H4 (cell line): ENCODE measurements around the gene DLGAP1. TPM values are rescaled to one million over a fixed set of nuclear protein-coding genes. Genes with fewer than 3 reads are reported as not detected.
"Not testable (repeated sequence)": the region's sequence is repeated elsewhere in the genome, so short reads cannot be mapped to it uniquely, and the experiment has no call there.

ENCODE experiments used
- DNase-seq: peaks from one replicate; pipeline ENCODE4 v3.0.0-alpha.2; 2015; ENCODE audit warnings: low spot score
- total RNA-seq: library from RNA; depleted of rRNA; stranded (reverse); fragments of >200 nt; shearing (Covaris generic); gene quantifications from 2 replicates; pipeline ENCODE4 v1.2.3, GENCODE V29; 2014

DLGAP1 gene
- total RNA-seq, 1 experiment from 2014 or later, result not detected

DNA sequence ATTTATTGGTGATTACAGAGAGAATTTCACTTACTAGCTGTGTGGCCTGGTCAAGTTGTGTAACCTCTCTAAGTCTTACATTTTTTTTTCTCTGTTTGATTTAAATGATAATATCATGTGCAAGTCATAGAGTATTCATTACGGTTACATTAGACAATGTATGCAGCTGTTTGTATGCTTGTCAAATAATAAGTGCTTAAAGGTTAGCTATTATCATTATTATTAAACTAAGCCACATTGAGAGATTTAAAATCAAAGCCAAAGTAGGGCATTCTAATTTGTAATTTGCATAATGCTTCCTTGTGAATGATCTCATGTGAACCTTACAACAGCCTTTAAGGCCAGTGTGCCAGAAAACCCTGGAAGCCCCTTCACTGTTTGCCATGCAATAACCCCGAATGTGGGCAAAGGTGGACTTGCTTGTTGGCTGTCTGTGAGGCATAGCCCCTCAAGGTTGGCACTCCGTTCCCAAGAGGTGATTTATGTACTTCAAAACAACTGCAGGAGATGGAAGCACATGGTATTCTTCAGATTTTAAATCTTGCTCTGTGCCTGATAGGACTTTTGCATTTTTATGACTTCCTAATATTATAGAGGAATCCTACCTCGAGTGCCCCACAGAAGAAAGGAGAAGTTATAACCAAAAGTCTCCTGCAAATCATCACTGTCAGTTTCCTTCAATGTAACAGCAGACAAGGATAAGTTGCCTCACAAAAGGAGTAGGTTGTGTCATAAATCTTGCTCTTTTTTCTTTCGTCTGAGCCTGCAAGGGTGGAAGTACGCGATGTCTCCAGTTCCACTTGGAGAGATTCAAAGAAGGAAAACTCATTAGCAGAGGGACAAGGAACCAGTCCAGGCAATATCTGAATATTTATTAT lies 733.1 kb downstream of the DLGAP1 start:
- DNase-seq, result no peak

DNA sequence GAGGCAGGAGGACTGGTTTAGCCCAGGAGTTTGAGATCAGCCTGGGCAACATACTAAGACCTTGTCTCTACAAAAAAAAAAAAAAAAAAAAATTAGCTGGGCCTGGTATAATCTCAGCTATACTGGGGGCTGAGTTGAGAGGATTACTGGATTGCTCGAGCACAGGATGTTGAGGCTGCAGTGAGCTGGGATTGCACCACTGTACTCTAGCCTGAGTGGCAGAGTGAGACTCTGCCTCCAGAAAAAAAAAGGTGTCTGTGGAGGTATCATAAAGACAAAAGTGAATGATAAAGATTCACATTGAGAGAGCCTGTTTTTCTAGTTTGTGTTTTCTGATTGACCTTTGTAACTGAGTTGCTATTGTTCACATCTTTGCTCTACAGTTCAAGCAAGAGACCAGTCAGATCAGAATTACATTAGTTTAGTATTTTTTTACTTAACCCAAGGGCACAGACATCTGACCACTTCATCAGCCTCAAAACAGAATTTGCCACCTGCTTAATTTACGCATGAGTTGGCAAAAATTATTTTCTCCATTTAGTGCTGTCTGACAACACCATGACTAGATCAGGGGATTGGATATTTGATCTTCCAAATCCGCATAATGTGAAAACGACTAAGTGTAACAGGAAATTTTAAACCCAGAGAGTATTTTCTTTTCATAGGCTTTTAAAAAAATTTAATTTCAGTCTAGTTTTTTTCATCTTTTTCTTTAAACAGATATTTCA lies 734.1 kb downstream of the DLGAP1 start:
- no peak for DNase-seq

DNA sequence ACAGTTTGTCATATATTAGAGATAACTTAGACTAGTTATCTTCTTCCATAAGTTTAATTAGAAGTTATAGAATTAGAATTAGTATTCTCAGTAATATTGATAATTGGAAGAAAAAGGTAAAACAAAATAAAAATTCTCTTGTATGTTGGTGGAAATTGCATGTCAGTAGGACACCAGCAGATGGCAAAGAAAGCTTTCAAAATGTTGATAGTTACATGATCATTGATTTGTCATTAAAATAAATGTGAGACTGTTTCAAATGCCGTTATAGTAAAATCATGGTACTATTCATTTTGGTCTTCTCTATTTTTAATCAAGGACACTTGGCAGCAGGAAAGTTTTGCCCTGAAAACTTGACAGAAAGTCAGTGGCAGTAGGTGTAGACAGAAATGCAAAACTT lies 734.9 kb downstream of the DLGAP1 start:
- no peak for DNase-seq

DNA sequence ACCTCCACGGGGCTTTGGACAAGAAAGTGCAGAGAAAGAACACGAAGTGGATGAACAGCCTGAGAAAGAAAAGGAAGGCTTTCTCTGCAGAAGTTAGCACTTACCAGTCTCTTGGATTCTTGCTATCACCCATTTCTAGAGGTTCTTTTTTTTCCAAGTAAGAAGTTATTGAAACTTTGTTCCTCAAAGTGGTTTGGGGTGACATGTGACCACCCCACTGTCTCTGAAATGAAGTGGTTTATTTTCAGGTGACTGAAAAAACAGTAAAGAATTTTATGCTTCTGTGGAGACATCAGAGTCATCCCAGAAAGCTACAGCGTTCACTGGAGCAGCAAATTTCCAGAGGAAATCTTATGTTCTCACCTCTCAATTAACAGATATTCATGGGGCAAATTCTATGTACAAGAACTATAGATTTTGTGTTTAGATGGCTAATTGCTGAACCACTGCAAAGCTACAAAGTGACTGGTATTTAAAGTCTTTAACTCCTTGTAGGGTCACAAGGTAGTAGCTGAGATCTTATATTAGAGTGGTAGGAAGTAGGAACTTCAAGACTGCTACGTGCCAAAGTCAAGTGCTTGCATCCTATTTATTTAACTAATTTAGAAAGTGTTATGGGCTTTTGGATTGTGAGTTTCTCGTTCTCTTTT lies 737.6 kb downstream of the DLGAP1 start:
- no peak for DNase-seq

DNA sequence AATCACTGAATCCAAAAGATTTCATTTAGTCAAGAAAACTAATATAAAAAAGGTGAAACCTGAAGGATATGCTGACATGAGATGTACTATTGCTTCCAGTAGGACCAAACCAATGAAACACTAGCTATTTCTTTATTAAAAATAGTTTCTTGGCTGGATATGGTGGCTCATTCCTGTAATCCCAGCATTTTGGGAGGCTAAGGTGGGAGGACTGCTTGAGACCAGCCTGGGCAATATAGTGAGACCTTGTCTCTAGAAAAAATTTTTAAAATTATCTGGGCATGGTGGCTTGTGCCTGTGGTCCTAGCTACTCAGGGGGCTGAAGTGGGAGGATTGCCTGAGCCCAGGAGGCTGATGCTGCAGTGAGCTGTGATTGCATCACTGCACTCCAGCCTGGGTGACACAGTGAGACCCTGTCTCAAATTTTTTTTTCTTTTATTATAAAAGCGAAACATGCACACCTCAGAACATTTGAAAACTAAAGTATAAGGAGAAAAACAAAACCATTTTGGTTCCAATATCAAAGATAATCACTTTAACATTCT lies 738.9 kb downstream of the DLGAP1 start:
- no peak for DNase-seq

DNA sequence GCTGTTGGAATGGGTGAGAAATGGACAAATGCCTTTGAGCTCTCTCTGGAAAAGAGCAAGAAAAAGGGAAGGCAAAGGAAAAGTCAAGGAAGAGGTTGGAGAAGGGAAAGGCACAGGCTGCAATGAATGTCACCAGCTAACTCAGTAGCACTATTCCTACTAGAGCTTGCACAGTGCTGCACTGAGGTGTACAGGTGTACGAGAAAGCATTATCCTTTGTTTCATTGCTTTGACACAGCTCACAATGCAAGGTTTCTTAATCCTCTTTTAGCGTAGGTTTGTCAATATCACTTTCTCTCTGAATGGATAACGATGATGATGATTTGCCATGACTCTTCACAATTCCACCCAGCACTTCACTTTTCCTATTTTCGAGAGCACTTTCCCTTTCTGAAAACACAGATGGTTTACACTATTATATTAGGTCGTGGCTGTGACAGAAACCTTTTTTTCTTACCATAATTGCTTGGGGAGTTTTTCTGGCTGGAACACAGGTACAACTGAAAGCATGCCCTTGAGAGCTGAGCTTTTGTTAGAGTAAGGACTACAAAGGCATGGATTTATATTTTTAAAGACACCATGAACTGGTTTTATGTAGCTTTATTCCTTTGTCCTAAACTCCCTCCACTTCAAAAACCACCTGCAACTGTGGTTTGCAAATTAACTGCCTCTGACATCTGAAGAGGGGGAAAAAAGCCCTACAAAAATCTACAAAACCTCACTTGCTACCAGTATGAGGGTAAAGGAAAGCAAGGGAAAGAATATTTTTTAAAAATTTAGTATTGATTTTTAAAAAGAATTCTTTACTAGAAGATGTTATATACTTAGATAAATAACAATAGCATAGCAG lies 739.7 kb downstream of the DLGAP1 start:
- DNase-seq, result no peak

DNA sequence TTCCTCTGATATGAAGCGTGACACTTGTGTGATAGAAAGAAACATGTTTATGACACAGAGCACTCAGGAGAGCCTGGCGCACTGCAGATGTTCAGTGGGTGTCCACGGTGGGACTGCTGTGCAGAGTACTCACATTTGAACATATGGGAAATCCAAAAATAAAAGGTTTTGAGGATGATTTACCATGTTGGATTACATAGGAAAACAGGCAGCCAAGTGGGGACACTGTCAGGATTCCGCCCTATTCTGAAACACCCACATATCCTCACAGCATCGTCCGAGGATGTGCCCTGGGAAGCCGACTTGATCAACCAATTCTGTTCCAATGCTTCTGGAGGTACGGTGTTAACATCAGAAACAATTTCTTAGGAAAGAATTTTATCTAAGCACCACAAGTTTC lies 741.4 kb downstream of the DLGAP1 start:
- no peak for DNase-seq

DNA sequence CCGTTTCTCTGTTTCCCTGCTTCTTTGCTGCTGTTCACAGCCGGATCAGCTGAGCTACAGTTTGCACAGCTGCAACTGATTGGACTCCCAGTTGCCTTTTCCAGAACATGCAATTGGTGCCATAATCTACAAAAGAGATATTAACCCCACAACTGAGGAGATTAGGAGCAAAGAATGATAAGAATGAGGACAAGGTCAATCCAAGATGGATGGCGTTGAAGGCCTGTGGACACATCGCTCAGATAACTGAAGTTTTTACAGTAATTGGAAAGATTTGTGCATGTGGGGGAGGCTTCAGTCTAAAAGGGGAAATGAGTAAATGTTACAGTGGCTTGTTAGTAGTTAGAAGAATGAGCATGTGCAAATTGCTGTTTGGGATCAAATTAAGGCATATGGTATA lies 741.9 kb downstream of the DLGAP1 start:
- DNase-seq, result no peak

DNA sequence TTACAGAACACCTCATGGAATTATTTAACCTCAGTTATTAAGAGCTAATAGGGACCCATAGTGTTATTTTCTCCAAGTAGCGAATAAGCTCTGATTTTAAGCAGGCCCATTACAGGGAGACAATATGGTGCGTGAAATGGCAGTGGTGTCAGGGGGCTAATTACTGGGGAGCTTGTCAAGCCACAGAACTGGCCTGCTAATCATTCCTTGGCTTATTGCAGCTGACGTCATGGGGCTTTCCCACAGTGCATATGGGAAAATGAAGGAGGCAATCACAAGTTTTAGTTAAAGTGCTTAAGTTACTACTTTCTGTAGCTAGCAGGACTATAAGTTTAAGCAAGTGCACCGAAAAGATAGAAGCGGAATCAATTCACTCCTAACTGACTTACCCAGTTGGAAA lies 742.6 kb downstream of the DLGAP1 start:
- no peak for DNase-seq

DNA sequence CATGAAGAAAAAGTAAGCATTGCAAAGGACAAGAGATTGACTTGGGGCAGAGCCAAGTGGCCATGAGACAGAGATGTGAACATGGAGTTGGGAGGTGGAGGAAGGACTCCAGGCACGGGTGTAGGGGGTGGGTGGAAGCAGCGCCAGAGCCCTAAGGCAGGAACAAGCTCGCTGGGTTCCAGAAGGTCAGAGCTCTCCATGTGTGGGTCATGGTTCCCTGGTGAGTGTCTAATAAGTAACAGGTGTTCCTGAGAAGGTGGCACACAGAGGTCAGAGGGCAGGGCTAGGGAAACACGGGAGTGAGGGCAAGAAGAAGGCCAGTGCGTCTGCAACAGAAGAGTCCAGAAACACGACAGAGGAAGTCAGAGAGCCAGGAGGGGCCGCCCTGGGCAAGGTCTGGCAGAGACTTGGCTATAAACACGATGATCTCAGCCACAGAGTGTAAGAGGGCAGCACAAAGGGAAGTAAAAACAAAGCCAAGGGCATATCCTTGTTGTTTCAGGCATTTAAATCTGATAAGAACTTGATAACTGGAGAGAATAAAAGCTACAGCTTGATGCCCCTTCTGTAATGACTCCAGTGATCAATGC lies 744.3 kb downstream of the DLGAP1 start:
- DNase-seq, result peak; percentile 55

DNA sequence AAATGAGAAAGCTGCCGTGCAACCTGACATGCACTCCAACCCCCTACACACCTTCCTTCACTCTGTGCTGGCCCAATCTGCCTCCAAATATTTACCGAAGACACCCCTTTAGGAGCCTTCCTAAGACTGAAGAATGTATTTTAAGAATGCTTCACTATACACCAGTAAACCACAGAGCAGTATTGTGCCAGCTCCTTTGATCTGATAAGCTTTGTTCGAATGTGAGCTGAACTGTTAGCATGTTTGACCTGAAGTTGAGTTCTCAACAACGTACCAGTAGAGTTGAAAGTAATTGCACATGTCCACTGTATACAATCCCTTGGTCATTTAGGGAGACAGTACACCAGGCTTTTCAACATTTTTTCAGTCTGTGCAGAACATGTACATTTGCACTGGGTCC lies 745.9 kb downstream of the DLGAP1 start:
- DNase-seq, result no peak

DNA sequence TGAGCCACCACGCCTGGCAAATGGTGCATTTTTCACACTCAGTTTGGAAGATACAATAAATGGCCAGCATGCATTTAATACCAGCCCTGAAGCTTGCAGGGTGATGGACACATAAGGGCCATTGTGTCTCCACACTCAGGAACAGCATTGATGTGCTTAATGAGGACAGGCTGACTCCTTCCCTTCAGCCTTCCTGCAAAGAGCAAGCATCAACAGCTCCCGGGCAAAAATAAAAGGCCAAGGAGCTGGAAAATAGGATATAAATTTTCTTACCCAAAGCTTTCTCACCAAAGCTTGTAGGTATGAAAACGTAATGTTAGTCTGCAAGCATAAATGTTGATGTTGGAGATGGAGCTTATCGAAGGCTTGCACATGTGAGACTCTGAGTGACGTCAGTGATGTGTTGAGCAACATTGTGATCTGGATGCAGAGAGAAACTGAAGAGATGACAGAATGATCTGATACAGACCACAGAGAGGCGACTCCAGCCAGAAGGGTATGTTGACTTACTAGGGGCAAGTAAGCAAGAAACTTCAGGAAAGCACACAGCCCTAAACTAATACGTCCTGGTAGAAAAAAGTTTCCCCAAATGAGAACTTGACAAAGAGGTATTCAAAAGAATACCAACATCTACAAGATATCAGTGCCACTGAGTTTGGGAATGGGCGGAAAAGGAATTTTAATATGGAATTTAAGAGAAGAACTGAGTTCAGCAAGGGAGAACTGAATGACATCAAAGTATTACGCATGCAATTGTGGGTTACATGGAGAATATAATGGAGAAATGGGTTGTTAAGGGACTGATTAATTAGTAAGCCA lies 748.6 kb downstream of the DLGAP1 start:
- DNase-seq, result no peak

DNA sequence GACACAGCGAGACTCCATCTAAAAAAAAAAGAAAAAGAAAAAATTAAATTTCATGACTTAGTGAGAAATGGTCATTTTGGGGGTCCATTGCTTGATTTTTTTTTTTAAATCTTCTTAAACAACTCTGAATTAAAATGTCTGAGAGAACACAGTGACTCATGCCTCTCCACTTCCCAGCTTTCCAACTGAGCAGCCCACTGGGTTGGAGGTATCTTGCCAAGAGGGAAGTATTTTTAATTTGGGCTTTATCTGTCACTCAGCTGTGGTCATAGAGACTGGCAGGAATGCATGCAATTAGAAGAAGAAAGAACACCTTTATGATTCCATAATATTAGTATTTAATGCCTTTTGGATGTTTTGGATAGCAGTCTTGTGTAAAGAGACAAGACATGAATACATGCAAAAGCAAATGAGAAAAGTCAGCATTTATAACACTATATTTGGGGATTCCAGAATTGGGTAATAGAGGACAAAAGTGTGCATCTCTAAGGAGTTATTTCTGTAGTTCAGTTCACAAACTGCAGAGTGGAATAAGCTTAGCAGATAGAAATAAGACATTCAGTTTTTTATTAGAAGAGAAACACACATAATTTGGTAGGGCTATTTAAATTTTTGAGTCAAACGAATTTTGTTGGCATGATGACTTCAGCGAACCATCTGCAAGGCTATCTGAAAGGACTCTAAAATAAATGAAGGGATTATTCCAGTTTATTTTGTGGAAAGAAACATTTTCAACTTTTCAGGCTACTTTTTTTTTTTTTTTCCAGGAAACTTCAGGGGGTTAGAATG lies 750.4 kb downstream of the DLGAP1 start:
- DNase-seq, result no peak

DNA sequence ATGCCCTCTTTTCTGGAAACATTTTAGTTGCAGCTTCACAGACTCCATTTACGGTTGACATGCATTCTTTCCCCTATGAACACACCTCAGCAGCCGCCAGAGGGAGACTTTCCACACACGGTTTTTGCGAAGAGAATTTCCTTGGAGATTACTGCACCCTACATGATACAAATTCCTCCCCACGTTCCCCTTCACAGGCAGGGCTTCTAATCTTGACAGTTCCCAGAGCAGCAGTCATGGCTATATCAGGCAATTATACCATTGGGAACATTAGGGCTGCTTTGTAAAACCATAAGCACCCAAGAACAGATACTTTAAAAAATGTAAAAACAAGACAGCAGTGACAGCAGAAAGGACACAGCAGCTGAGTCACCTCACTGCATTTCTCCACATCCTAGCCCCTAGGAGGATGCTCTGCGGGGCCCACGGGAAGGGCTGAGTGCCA lies 751.4 kb downstream of the DLGAP1 start:
- DNase-seq, result peak; percentile 61

DNA sequence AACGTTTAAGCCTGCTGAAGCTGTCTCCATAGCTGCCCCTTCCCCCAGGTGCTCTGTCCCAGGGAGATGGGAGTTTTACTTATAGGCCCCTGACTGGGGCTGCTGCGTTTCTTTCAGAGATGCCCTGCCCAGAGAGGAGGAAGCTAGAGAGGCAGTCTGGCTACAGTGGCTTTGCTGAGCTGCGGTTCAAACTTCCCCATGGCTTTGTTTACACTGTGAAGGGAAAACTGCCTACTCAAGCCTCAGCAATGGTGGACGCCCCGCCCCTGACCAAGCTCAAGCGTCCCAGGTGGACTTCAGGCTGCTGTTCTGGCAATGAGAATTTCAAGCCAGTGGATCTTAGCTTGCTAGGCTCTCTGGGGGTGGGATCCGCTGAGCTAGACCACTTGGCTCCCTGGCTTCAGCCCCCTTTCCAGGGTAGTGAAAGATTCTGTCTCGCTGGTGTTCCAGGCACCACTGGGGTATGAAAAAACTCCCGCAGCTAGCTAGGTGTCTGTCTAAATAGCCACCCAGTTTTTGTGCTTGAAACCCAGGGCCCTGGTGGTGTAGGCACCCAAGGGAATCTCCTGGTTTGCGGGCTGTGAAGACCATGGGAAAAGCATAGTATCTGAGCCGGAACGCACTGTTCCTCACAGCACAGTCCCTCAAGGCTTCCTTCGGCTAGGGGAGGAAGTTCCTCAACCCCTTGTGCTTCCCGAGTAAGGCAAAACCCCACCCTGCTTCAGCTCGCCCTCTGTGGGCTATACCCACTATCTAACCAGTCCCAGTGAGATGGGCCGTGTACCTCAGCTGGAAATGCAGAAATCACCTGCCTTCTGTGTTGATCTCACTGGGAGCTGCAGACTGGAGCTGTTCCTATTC lies 755.2 kb downstream of the DLGAP1 start:
- DNase-seq, result peak; percentile 31

DNA sequence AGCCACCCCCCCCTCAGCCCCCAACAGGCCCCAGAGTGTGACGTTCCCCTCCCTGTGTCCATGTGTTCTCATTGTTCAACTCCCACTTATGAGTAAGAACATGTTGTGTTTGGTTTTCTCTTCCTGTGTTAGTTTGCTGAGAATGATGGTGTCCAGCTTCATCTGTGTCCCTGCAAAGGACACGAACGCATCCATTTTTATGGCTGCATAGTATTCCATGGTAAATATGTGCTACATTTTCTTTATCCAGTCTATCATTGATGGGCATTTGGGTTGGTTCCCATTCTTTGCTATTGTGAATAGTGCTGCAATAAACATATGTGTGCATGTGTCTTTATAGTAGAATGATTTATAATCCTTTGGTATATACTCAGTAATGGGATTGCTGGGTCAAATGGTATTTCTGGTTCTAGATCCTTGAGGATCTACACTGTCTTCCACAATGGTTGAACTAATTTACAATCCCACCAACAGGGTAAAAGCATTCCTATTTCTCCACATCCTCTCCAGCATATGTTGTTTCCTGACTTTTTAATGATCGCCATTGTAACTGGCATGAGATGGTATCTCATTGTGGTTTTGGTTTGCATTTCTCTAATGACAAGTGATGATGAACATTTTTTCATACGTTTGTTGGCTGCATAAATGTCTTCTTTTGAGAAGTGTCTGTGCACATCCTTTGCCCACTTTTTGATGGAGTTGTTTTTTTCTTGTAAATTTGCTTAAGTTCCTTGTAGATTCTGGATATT lies 760.9 kb downstream of the DLGAP1 start:
- not testable (repeated sequence) for DNase-seq

DNA sequence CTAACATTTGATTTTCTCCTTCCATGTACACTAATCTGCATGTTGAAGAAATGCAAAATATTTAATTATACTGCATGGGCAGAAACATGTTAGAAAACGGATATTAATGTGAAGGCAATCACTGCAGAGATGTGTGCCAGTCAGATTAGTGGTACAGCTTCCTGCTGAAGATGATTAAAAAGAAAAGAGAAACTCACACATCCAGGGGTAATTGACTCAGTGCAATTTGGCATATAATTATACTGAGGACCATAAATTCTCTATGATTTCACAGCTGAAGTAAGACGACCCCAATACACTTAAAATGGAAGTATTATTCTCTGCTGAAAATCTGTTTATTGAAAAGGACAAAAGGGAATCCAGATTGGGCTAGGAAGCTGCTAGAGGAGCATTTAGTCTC lies 761.7 kb downstream of the DLGAP1 start:
- DNase-seq, result no peak

DNA sequence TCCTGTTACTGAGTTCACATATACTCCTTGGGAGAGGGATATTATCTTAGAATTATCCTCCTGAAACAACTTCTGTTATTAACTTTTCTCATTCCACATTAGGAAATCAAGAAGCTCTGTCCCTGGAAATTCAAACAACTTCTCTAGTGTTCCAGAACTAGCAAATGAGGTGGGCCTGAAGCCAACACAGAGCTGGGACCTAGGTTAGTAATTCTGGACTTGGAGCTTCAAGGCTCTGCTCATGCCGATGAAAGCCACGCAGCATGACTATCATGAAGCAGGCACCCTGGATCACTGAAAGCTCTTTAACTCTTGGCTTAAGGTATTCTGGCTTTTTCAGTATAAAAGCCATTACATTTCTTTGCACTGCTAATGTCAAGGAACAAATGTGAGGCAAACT lies 762.4 kb downstream of the DLGAP1 start:
- DNase-seq, result no peak
